ENCODE data around the gene GALNTL6. TPM values are rescaled to one million over a fixed set of nuclear protein-coding genes. Genes with fewer than 3 reads are reported as not detected.

Gene GALNTL6
- total and polyA plus RNA-seq, 2 of the 4 experiments (the other 2 are of a cell fraction), result under 0.01 TPM; not detected in 1

GRCh38 chr4:172734555-172734954, 921.4 kb downstream of the GALNTL6 start:
- Histone ChIP-seq H3K79me1 (ENCODE audit: low read depth in 1 of 2, low read length in 2 of 2) (no peaks in the 10 kb centered on the region), H4K91ac (ENCODE audit: insufficient read depth, low read depth, low read length) (no peak overlapping the region), H2BK120ac (ENCODE audit: low read depth, low read length) (no peak overlapping the region), H3K9ac (ENCODE audit: low read depth, low read length) (no peak overlapping the region), H3K4me1 (ENCODE audit: control insufficient read depth, insufficient read depth, low read length) (no peaks in the 10 kb centered on the region), H3K4me3 (ENCODE audit: insufficient read depth, low read depth, low read length) (no peak overlapping the region), H2AFZ (replicated peaks; ENCODE audit: low read length, poor library complexity) (no peak overlapping the region), H3K9me3 (ENCODE audit: control insufficient read depth, insufficient read depth, low read length) (peaks cover 15% of the 10 kb centered on the region), H3K27ac (ENCODE audit: insufficient read depth, low read length) (no peak overlapping the region), H3K27me3 (ENCODE audit: control insufficient read depth, insufficient read depth, low read length) (no peaks in the 10 kb centered on the region), H2BK5ac (ENCODE audit: low read depth, low read length, poor library complexity, severe bottlenecking) (no peak overlapping the region), H2BK20ac (ENCODE audit: low read depth, low read length) (no peak overlapping the region), H3K56ac (ENCODE audit: extremely low read depth, insufficient read depth, low read length) (no peak overlapping the region), H4K8ac (ENCODE audit: low read depth in 2 of 2, low read length in 2 of 2) (no peak overlapping the region), H3K4me2 (ENCODE audit: low read depth, low read length) (no peak overlapping the region), H3K9me1 (ENCODE audit: insufficient read depth, low read length) (no peaks in the 10 kb centered on the region), H3K14ac (replicated peaks; ENCODE audit: low read depth, low read length) (no peak overlapping the region), H3K18ac (ENCODE audit: low read depth, low read length) (no peak overlapping the region), H4K20me1 (ENCODE audit: insufficient read depth, low read length) (no peaks in the 10 kb centered on the region), H2AK9ac (replicated peaks; ENCODE audit: low read depth, low read length, poor library complexity) (no peak overlapping the region), H3K23ac (ENCODE audit: low read depth, low read length) (no peak overlapping the region), H3K4ac (ENCODE audit: low read depth, low read length) (no peak overlapping the region), H2AK5ac (ENCODE audit: low read depth, low read length) (no peak overlapping the region), H3K36me3 (ENCODE audit: control insufficient read depth, insufficient read depth, low read length) (no peaks in the 10 kb centered on the region), H2BK15ac (ENCODE audit: low read depth, low read length) (no peak overlapping the region), H4K5ac (ENCODE audit: low read depth, low read length) (no peak overlapping the region)
- dilution Hi-C loops (cut with HindIII; ENCODE audit: low sequenced_read_pairs, unreplicated experiment) (no loop called here), in situ Hi-C loops (cut with MboI; ENCODE audit: low sequenced_read_pairs) (no loop called here), intact Hi-C loops (cut with micrococcal nuclease) (no loop called here)
- POLR2A ChIA-PET (ENCODE audit: unreplicated experiment), result no interaction called here
- ATAC-seq (ENCODE audit: low read depth), result no peak
- BruUV-seq (replicated peaks), result no TSS peak
- no peak for DNase-seq
- TF ChIP-seq BHLHE40 (IDR thresholded peaks at IDR 0.05; ENCODE audit: low read depth, low read length) (no peak), MXI1 (IDR thresholded peaks at IDR 0.05; ENCODE audit: borderline replicate concordance, low read depth, low read length) (no peak), NFE2L2 (IDR thresholded peaks at IDR 0.05; ENCODE audit: low read depth, low read length) (no peak), CTCF (conservative IDR thresholded peaks at IDR 0.05; ENCODE audit: low read depth, low read length) (no peak), MAZ (IDR thresholded peaks at IDR 0.05; ENCODE audit: borderline replicate concordance, low read depth, low read length) (no peak), RAD21 (IDR thresholded peaks at IDR 0.05; ENCODE audit: low read length) (no peak), POLR2A (IDR thresholded peaks at IDR 0.05; ENCODE audit: low read depth, low read length) (no peak), RFX5 (IDR thresholded peaks at IDR 0.05; ENCODE audit: low read depth, low read length) (no peak), RCOR1 (IDR thresholded peaks at IDR 0.05; ENCODE audit: insufficient replicate concordance, low read length) (no peak), CHD1 (IDR thresholded peaks at IDR 0.05; ENCODE audit: low read depth, low read length) (no peak), SMC3 (IDR thresholded peaks at IDR 0.05; ENCODE audit: low read depth, low read length) (no peak), FOS (IDR thresholded peaks at IDR 0.05; ENCODE audit: low read depth, low read length) (no peak)
- TF ChIP-seq, protein P1, sequence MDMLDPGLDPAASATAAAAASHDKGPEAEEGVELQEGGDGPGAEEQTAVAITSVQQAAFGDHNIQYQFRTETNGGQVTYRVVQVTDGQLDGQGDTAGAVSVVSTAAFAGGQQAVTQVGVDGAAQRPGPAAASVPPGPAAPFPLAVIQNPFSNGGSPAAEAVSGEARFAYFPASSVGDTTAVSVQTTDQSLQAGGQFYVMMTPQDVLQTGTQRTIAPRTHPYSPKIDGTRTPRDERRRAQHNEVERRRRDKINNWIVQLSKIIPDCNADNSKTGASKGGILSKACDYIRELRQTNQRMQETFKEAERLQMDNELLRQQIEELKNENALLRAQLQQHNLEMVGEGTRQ (IDR thresholded peaks at IDR 0.05; ENCODE audit: low read depth, low read length), result no peak
- WGBS, 2 experiments (ENCODE audit: extremely low coverage in 2 of 2, insufficient read length in 1 of 2), result 49% methylated on average over 3 of the region's 4 CpGs; no CpG with 5 or more reads in 1 of the 2 experiments
- CTCF ChIA-PET, result no interaction called here
